ENCODE data around the gene DIRAS1. TPM values are rescaled to one million over a fixed set of nuclear protein-coding genes. Genes with fewer than 3 reads are reported as not detected.

The DIRAS1 gene
- total RNA-seq, 1 experiment from 2014 or later, result not detected

GRCh38 chr19:2759965-2760364, 38.8 kb upstream of the DIRAS1 start:
- no peaks in the 10 kb centered on the region for H3K27me3 ChIP-seq
- DNase-seq, result no peak
- H3K27ac ChIP-seq, result no peak overlapping the region
- H3K36me3 ChIP-seq, result peaks cover 50% of the 10 kb centered on the region
- H3K9me3 ChIP-seq (replicated peaks), result no peaks in the 10 kb centered on the region
- no peak overlapping the region for H3K4me3 ChIP-seq
- no peaks in the 10 kb centered on the region for H3K4me1 ChIP-seq

- no peak overlapping the region for H3K4me3 ChIP-seq
These were observed 38.2 kb upstream of the DIRAS1 start for GRCh38 chr19:2759362-2759761.

GRCh38 chr19:2758601-2759313, 37.6 kb upstream of the DIRAS1 start:
- Histone ChIP-seq H3K27me3 (no peaks in the 10 kb centered on the region), H3K9me3 (replicated peaks) (no peaks in the 10 kb centered on the region), H3K4me1 (no peaks in the 10 kb centered on the region), H3K27ac (no peak overlapping the region), H3K4me3 (no peak overlapping the region), H3K36me3 (peaks cover 45% of the 10 kb centered on the region)
- DNase-seq, result no peak

More at GRCh38 chr19:2759362-2759761, 38.2 kb upstream of the DIRAS1 start:
- H3K9me3 ChIP-seq (replicated peaks), result no peaks in the 10 kb centered on the region
- peaks cover 48% of the 10 kb centered on the region for H3K36me3 ChIP-seq
- H3K4me1 ChIP-seq, result no peaks in the 10 kb centered on the region
- DNase-seq, result no peak
- H3K27ac ChIP-seq, result no peak overlapping the region
- H3K27me3 ChIP-seq, result no peaks in the 10 kb centered on the region

GRCh38 chr19:2756921-2757881, 36.0 kb upstream of the DIRAS1 start:
- DNase-seq, result no peak
- no peaks in the 10 kb centered on the region for H3K9me3 ChIP-seq (replicated peaks)
- H3K4me1 ChIP-seq, result no peaks in the 10 kb centered on the region
- no peak overlapping the region for H3K4me3 ChIP-seq
- H3K36me3 ChIP-seq, result peaks cover 37% of the 10 kb centered on the region
- no peaks in the 10 kb centered on the region for H3K27me3 ChIP-seq
- no peak overlapping the region for H3K27ac ChIP-seq

GRCh38 chr19:2756477-2756876, 35.3 kb upstream of the DIRAS1 start:
- Histone ChIP-seq H3K27me3 (no peaks in the 10 kb centered on the region), H3K9me3 (replicated peaks) (no peaks in the 10 kb centered on the region), H3K4me3 (no peak overlapping the region), H3K36me3 (peaks cover 37% of the 10 kb centered on the region), H3K27ac (no peak overlapping the region), H3K4me1 (no peaks in the 10 kb centered on the region)
- no peak for DNase-seq

- Histone ChIP-seq H3K4me1 (no peaks in the 10 kb centered on the region), H3K4me3 (no peak overlapping the region), H3K9me3 (replicated peaks) (no peaks in the 10 kb centered on the region), H3K27me3 (no peaks in the 10 kb centered on the region), H3K36me3 (peaks cover 35% of the 10 kb centered on the region), H3K27ac (no peak overlapping the region)
- no peak for DNase-seq
These were observed 34.6 kb upstream of the DIRAS1 start for GRCh38 chr19:2755811-2756210.

GRCh38 chr19:2755448-2755705, 34.2 kb upstream of the DIRAS1 start:
- no peak for DNase-seq
- Histone ChIP-seq H3K4me1 (no peaks in the 10 kb centered on the region), H3K27me3 (no peaks in the 10 kb centered on the region), H3K9me3 (replicated peaks) (no peaks in the 10 kb centered on the region), H3K4me3 (no peak overlapping the region), H3K36me3 (peaks cover 30% of the 10 kb centered on the region), H3K27ac (no peak overlapping the region)

GRCh38 chr19:2754659-2755447, 33.7 kb upstream of the DIRAS1 start:
- peaks cover 27% of the 10 kb centered on the region for H3K36me3 ChIP-seq
- DNase-seq, result no peak
- H3K4me1 ChIP-seq, result no peaks in the 10 kb centered on the region
- no peak overlapping the region for H3K4me3 ChIP-seq
- no peak overlapping the region for H3K27ac ChIP-seq
- H3K27me3 ChIP-seq, result no peaks in the 10 kb centered on the region
- no peaks in the 10 kb centered on the region for H3K9me3 ChIP-seq (replicated peaks)

GRCh38 chr19:2751438-2751830, 30.3 kb upstream of the DIRAS1 start:
- DNase-seq, result no peak
- Histone ChIP-seq H3K4me1 (no peaks in the 10 kb centered on the region), H3K9me3 (replicated peaks) (no peaks in the 10 kb centered on the region), H3K27me3 (no peaks in the 10 kb centered on the region), H3K27ac (no peak overlapping the region), H3K36me3 (peaks cover 12% of the 10 kb centered on the region), H3K4me3 (no peak overlapping the region)

GRCh38 chr19:2750808-2751437, 29.8 kb upstream of the DIRAS1 start:
- H3K4me1 ChIP-seq, result no peaks in the 10 kb centered on the region
- H3K36me3 ChIP-seq, result peaks cover 12% of the 10 kb centered on the region
- no peak for DNase-seq
- H3K4me3 ChIP-seq, result no peak overlapping the region
- no peaks in the 10 kb centered on the region for H3K9me3 ChIP-seq (replicated peaks)
- no peaks in the 10 kb centered on the region for H3K27me3 ChIP-seq
- no peak overlapping the region for H3K27ac ChIP-seq

- Histone ChIP-seq H3K4me3 (no peak overlapping the region), H3K36me3 (no peaks in the 10 kb centered on the region), H3K9me3 (replicated peaks) (no peaks in the 10 kb centered on the region), H3K27ac (no peak overlapping the region), H3K4me1 (no peaks in the 10 kb centered on the region), H3K27me3 (no peaks in the 10 kb centered on the region)
- no peak for DNase-seq
These were observed 26.2 kb upstream of the DIRAS1 start for GRCh38 chr19:2747349-2747748.

- Histone ChIP-seq H3K9me3 (replicated peaks) (no peaks in the 10 kb centered on the region), H3K27ac (no peak overlapping the region), H3K4me3 (no peak overlapping the region), H3K36me3 (no peaks in the 10 kb centered on the region), H3K4me1 (no peaks in the 10 kb centered on the region), H3K27me3 (no peaks in the 10 kb centered on the region)
- DNase-seq, result no peak
These were observed 22.9 kb upstream of the DIRAS1 start for GRCh38 chr19:2744113-2744512.

GRCh38 chr19:2743099-2743498, 21.9 kb upstream of the DIRAS1 start:
- H3K27me3 ChIP-seq, result no peaks in the 10 kb centered on the region
- DNase-seq, result no peak
- H3K27ac ChIP-seq, result no peak overlapping the region
- no peak overlapping the region for H3K4me3 ChIP-seq
- no peaks in the 10 kb centered on the region for H3K36me3 ChIP-seq
- H3K4me1 ChIP-seq, result no peaks in the 10 kb centered on the region
- H3K9me3 ChIP-seq (replicated peaks), result no peaks in the 10 kb centered on the region

- no peaks in the 10 kb centered on the region for H3K27me3 ChIP-seq
- no peak overlapping the region for H3K27ac ChIP-seq
- H3K4me1 ChIP-seq, result no peaks in the 10 kb centered on the region
- no peak for DNase-seq
- peaks cover 8% of the 10 kb centered on the region for H3K36me3 ChIP-seq
- H3K4me3 ChIP-seq, result no peak overlapping the region
- no peaks in the 10 kb centered on the region for H3K9me3 ChIP-seq (replicated peaks)
These were observed 19.1 kb upstream of the DIRAS1 start for GRCh38 chr19:2740314-2740656.
